Large intestine (tissue), 3 donors: Measurements from ENCODE around the gene PCIF1. TPM values are rescaled to one million over a fixed set of nuclear protein-coding genes. Genes with fewer than 3 reads are reported as not detected.
A peak's percentile ranks its signal among the peaks of the same experiment; 100 is the strongest.

Source experiments
- DNase-seq, 2 donors: peaks; one replicate each; pipeline versions ENCODE4 v3.0.0 to v3.0.0-alpha.2; 2013
- H3K27ac ChIP-seq: one replicate; pipeline ENCODE4 v1.5.1; 2013; ENCODE audit warnings: low read length
- H3K27me3 ChIP-seq: 2 replicates; pipeline ENCODE4 v1.6.1; 2013; ENCODE audit warnings: low read length; ENCODE audit not compliant: control insufficient read depth, insufficient read depth
- H3K36me3 ChIP-seq: 2 replicates; pipeline ENCODE4 v1.6.1; 2013; ENCODE audit warnings: low read length; ENCODE audit not compliant: control insufficient read depth, insufficient read depth
- H3K4me1 ChIP-seq: one replicate; pipeline ENCODE4 v1.6.1; 2013; ENCODE audit warnings: low read length; ENCODE audit not compliant: control insufficient read depth, insufficient read depth
- H3K4me3 ChIP-seq: one replicate; pipeline ENCODE4 v1.5.1; 2013; ENCODE audit warnings: low read length
- H3K9me3 ChIP-seq: one replicate; pipeline ENCODE4 v1.6.1; 2013; ENCODE audit warnings: mild to moderate bottlenecking, low read depth, low read length, moderate library complexity; ENCODE audit not compliant: control insufficient read depth
- WGBS: methylation state at CpG from one replicate; pipeline ENCODE4 v1.1.5; 2013; ENCODE audit warnings: low lambda C conversion rate; ENCODE audit not compliant: insufficient coverage; 5-methylcytosine and 5-hydroxymethylcytosine counted together
- polyA plus RNA-seq: library from polyadenylated mRNA; unstranded; fragments of 120-200 nt; gene quantifications from one replicate; pipeline ENCODE4 v1.2.1, GENCODE V29; 2013

Gene PCIF1
- polyA plus RNA-seq, 1 donor: 28.1 TPM

DNA sequence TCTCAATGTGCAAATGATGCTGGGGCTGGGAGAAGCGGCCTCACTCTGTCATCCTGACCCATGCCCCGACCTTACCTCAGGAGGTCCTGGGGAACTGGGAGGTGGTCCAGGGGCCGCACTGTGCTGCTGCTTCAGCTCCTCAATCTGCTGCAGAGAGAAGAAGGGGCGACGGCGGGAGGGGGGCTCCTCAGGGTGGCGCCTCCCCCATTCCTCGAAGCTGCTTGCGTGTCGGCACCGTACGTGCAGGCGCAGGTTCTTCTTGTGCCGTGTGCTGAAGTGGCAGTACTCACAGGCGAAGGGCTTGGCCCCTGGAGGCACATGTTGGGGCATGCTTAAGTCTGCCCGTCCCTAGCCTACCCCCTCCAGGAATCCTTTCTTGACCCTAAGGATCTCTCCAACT is 24.6 kb downstream of the PCIF1 start:
- H3K9me3 ChIP-seq: peaks cover 5% of the 10 kb centered on the region
- no peak for DNase-seq
- WGBS: no CpG with 5 or more reads among the region's 16 CpGs
- H3K27me3 ChIP-seq: no peaks in the 10 kb centered on the region
- H3K27ac ChIP-seq: no peak overlapping the region
- peaks cover 73% of the 10 kb centered on the region for H3K36me3 ChIP-seq
- H3K4me3 ChIP-seq: no peak overlapping the region
- H3K4me1 ChIP-seq: no peaks in the 10 kb centered on the region

GRCh38 chr20:45959956-45960630 is 25.6 kb downstream of the PCIF1 start:
- WGBS: no CpG with 5 or more reads among the region's 14 CpGs
- Histone ChIP-seq H3K4me1 (no peaks in the 10 kb centered on the region), H3K27me3 (no peaks in the 10 kb centered on the region), H3K36me3 (peaks cover 79% of the 10 kb centered on the region), H3K9me3 (peaks cover 5% of the 10 kb centered on the region), H3K27ac (no peak overlapping the region), H3K4me3 (no peak overlapping the region)
- no peak for DNase-seq

- DNase-seq: no peak
- no peaks in the 10 kb centered on the region for H3K4me1 ChIP-seq
These were observed 27.7 kb downstream of the PCIF1 start for GRCh38 chr20:45962031-45962755.

DNA sequence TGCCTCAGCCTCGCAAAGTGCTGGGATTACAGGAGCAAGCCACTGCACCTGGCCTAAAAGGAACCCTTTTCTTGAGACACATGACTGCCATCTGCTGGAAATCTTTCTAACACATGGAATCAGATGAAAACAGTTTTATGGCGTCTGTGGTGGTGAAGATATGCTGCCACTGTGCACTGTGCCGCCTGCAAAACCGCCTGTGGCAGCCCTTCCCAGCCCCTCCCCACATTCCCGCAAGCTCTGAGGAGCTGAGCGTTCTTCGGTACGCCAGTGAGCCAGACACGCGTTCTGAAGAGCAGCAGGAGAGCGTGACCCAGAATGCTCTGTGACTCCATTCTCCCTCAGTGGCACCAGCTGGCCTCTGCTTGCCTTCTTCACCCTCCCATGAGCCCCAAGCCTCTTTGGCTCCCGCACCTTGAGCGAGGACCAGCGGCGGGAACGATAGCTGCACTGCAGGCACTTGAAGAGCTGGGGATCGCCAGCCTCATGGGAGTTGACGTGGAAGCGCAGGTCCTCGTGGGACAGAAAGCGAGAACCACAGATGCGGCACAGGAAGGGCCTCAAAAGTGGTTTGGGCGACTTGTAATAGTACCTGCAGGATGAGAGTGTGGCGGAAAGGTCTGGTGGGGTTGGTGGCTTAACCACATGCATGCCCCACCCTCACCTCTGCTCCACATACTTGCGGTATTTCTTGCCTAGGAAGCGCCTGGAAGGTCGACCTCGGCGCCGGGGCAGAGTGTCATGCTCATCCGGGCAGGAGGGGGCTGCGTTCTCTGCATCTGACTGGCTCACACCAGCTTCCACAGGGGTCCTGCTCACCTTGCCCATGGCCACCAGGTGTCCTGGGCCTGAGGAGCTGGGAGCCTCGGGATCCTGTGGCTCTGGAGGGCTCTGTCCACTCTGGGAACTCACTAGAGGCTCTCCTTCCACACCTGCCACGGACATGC is 28.8 kb downstream of the PCIF1 start:
- no peaks in the 10 kb centered on the region for H3K4me1 ChIP-seq
- H3K36me3 ChIP-seq: peaks cover 89% of the 10 kb centered on the region
- no peaks in the 10 kb centered on the region for H3K27me3 ChIP-seq
- WGBS: 100% methylated on average over 2 of the region's 34 CpGs
- no peak overlapping the region for H3K27ac ChIP-seq
- no peak overlapping the region for H3K4me3 ChIP-seq
- peak; percentile 49 to 57 for DNase-seq
- H3K9me3 ChIP-seq: peaks cover 5% of the 10 kb centered on the region

More at GRCh38 chr20:45962031-45962755, 27.7 kb downstream of the PCIF1 start:
- Histone ChIP-seq H3K4me3 (no peak overlapping the region), H3K27ac (no peak overlapping the region), H3K36me3 (peaks cover 89% of the 10 kb centered on the region), H3K27me3 (no peaks in the 10 kb centered on the region), H3K9me3 (peaks cover 5% of the 10 kb centered on the region)
- WGBS: no CpG with 5 or more reads among the region's 26 CpGs

- Histone ChIP-seq H3K4me1 (no peaks in the 10 kb centered on the region), H3K9me3 (peaks cover 5% of the 10 kb centered on the region), H3K36me3 (peaks cover 87% of the 10 kb centered on the region), H3K27ac (no peak overlapping the region), H3K27me3 (no peaks in the 10 kb centered on the region), H3K4me3 (no peak overlapping the region)
- no CpG with 5 or more reads among the region's 9 CpGs for WGBS
- DNase-seq: no peak
These were observed 29.5 kb downstream of the PCIF1 start for GRCh38 chr20:45964006-45964400.

- H3K36me3 ChIP-seq: peaks cover 80% of the 10 kb centered on the region
- no peak overlapping the region for H3K4me3 ChIP-seq
- 100% methylated on average over 1 of the region's 18 CpGs for WGBS
- H3K9me3 ChIP-seq: peaks cover 2% of the 10 kb centered on the region
- H3K4me1 ChIP-seq: peaks cover 5% of the 10 kb centered on the region
- no peaks in the 10 kb centered on the region for H3K27me3 ChIP-seq
- H3K27ac ChIP-seq: no peak overlapping the region
- no peak for DNase-seq
These were observed 30.9 kb downstream of the PCIF1 start for GRCh38 chr20:45965169-45966002.

- DNase-seq: no peak
- H3K36me3 ChIP-seq: peaks cover 58% of the 10 kb centered on the region
These were observed 33.1 kb downstream of the PCIF1 start for GRCh38 chr20:45967551-45968080.

DNA sequence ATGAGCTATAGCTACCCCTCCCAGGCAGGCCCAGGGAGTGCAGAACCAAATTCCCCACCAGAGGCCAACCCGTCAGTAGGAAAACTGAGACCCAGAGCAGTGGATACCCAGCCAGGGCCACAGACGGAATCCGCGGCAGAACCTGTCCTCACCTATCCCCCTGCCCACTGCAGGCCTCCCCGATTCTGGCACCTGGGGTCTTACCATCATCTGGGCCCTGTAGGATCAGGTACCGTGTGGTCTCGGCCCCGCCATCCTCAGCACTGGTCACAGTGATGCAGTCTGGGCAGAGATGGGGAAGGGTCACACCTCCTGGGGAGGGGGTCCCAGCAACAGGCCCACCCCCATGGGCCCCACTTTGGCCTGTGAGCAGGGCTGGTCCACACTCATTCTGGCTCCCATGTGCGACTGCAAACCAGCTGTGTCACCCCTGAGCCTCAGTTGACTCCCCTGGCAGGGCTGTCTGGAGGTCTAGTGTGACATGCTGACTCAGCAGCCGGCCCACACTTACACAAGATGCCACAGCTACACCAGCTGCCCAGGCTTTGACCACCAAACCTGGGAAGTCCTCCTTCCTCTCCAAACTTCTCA is 33.7 kb downstream of the PCIF1 start:
- Histone ChIP-seq H3K27ac (no peak overlapping the region), H3K4me3 (no peak overlapping the region), H3K36me3 (peaks cover 55% of the 10 kb centered on the region), H3K4me1 (peaks cover 5% of the 10 kb centered on the region), H3K27me3 (no peaks in the 10 kb centered on the region), H3K9me3 (no peaks in the 10 kb centered on the region)
- no CpG with 5 or more reads among the region's 10 CpGs for WGBS
- no peak for DNase-seq

More at GRCh38 chr20:45967551-45968080, 33.1 kb downstream of the PCIF1 start:
- Histone ChIP-seq H3K27me3 (no peaks in the 10 kb centered on the region), H3K4me3 (no peak overlapping the region), H3K27ac (no peak overlapping the region), H3K4me1 (peaks cover 5% of the 10 kb centered on the region), H3K9me3 (no peaks in the 10 kb centered on the region)
- WGBS: no CpG with 5 or more reads among the region's 13 CpGs
